HG03108 (cell line): ENCODE measurements around the gene NR1I2.

Experiments used
- ATAC-seq: cut with Tn5 transposase; IDR thresholded peaks from one replicate; pipeline ENCODE4 v1.9.1; 2021; ENCODE audit warnings: moderate library complexity; ENCODE audit not compliant: unreplicated experiment

NR1I2 gene

DNA sequence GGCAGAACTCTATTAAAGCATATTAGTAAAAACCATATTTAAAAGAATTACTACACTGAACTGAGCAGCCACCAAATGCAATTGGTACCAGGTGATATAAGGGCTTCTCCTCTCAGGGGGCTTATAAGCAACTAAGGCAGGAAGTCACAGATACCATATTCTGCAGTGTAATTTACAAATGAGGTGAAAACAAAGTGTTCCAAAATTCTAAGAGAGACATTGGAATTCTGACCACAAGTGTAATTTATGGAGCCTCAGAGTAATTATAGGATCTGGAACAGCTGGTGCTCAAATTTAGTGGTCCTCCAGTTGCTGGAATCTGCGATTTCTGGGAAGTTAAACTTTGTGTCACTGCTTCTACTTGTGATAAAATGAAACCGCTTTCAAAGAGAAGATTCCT, 3.1 kb upstream of the NR1I2 start:
- ATAC-seq, result no peak

DNA sequence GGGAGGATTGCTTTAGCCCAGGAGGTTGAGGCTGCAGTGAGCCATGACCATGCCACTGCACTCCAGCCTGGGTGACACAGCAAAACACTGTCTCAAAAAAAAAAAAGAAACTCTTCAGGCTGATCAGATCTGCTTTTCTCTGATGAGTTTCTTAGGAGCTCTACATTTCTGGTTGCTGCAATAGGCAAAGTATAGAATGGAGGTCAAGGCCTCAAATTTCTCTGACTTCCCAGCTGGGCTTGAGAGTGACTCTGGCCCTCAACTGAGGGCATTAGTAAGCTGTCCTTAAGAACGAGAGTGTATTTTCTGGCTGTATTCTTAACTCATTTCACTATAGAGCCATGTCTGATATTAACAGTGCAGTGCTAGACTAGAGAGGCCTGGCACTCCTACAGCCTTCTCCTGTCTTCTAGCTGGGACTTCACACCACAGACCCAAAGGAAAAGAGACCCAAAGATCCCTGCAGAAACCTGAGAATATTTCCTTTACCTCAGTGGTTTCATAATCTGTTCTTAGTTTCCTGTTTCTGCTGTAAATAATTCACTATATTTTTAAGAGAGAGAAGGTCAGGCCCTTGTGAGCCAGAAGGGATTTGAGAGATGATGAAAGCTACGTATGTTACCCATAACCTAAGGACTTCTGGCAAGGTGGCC, 2.0 kb upstream of the NR1I2 start:
- ATAC-seq, result peak; percentile 75

DNA sequence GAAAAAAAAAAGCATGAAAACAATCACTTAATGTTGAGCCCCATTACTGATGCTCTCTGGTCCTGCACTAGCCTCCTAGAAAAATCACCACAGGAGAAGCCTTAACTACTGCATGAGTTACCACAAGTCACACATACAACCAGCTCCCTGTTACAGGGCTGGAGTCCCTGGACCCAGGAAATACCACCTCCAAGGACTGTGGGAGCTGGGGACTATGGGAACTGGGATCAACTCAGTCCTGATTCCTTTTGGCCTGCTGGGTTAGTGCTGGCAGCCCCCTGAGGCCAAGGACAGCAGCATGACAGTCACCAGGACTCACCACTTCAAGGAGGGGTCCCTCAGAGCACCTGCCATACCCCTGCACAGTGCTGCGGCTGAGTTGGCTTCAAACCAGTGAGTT, 559 bp downstream of the NR1I2 start:
- no peak for ATAC-seq

DNA sequence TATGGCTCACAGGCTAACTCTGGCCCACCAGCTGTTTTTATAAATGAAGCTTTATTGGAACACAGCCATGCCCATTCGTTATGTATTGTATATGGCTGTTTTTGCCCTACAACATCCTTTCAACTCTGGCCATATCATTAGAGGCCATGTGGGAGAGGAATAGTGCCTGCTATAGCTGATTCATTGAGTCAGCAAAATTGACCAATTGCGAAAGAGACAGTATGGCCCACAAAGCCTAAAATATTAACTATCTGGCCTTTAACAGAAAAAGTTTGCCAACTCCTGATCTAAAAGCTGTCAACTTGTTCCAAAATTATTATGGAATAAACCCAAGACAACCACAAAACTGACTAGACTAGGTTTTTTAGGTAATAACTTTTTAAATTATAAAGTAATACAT, 1.4 kb downstream of the NR1I2 start:
- no peak for ATAC-seq

DNA sequence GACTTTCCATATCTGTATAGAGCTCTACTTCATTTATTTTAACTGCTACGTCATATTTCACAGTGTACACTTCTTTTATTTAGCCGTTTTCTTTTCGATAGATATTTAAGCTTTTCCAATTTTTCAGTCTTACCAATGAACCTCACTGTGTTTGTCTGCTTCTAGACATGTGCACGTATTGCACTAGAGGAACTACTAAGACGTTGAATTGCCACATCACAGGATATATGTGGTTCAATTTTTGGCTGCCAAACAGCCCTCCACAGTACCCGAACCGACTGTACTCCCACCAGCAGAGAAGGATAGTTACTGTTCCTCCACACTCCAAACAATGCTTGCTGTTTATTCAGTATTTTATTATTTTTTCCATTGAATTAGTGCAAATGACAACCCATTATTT, 2.0 kb downstream of the NR1I2 start:
- ATAC-seq, result no peak

DNA sequence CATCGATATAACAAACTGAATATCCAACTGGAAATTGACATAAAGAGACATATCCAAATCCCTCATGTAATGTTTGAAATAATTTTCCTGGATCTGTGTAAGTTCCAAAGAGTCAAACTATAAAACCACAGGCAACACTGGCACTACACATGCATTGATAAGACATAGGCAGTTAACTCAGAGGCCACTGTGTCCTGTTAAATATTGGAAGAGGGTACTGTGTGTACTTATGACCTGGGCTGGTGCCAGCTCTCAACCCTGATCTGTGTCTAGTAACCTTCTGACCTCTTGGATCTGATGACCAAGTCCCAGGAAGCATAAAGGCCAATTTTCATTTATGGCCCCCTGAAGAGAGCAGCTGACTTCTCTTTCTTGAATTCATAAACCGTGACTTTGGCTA, 4.5 kb downstream of the NR1I2 start:
- ATAC-seq, result no peak

DNA sequence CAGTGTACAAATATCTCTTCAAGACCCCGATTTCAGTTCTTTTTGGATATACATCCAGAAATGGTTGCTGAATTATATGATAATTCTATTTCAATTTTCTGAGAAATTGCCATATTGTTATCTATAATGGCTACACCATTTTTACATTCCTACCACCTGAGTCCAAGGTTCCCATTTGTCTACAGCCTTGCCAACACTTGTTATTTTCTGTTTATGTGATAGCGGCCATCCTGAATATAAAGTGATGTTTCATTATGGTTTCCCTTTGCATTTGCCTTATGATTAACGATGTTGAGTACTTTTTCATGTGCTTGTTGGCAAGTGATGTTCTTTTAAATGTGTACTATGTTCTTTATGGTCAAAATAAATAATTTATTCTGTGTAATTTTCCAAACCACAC, 8.5 kb downstream of the NR1I2 start:
- no peak for ATAC-seq

DNA sequence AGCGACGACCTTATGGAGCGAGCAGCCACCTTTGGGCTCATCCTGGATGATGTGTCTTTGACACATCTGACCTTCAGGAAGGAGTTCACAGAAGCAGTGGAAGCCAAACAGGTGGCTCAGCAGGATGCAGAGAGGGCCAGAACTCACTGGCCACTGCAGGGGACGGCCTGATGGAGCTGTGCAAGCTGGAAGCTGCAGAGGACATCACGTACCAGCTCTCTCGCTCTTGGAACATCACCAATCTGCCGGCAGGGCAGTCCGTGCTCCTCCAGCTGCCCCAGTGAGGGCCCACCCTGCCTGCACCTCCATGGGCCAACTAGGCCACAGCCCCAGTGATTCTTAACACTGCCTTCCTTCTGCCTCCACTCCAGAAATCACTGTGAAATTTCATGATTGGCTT, 10.4 kb downstream of the NR1I2 start:
- ATAC-seq, result no peak

DNA sequence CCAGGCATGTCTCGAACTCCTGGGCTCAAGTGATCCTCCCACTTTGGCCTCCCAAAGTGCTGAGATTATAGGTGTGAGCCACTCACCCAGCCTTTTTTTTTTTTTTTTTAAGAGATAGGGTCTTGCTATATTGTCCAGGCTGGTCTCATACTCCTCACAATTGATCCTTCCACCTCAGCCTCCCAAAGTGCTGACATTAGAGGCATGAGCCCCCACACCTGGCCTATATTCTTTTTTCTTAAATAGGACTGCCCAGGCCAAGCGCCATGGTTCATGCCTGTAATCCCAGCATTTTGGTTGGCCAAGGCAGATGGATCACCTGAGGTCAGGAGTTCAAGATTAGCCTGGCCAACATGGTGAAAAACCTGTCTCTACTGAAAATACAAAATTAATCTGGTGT, 12.5 kb downstream of the NR1I2 start:
- ATAC-seq, result no peak

DNA sequence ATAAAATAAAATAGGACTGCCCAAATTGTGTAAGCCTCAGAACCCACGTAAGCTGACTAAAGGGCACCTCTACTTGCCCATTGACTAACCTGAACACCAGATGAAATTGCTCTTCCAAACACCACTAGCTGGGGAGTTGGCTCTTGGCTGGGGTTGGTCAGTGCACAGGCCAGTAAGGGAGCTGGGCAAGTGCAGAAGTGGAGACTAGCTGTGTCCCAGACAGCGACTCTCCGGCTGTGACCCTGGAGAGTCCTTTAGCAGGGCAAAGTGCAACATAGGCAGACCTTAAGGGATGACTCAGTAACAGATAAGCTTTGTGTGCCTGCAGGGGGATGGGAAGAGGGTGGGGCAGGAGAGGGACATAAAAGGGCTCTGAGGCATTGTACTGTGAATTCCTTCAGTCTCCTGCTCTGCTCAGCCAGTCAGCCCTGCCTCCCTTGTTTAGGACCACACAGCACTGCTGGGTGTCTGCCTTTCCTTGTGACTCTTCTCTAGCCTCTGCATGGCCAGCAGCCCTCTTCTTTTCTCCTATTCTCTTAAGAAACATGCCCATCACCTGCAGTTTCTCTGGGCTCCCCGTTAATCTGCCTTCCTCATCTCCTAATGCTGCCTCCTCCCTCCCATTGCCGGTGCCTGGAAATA, 13.2 kb downstream of the NR1I2 start:
- no peak for ATAC-seq

DNA sequence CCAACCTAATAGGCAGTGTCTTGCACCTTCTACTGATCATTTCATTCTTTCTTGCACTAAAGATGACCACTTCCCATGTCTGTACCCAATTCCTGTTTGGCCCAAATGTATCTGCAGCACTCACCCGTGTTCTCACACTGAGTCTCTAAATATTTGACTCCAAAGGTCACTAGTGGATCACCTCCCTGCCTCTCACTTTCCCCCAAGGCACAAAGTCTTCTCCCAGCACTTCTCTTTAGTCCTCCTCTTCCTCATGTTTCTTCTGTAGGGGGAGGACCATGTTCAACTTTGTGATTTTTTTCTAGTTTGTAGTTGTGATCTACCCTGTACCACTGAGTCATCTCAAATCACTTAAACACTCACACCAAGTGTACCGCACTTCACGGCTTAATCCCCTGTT, 13.9 kb downstream of the NR1I2 start:
- no peak for ATAC-seq

DNA sequence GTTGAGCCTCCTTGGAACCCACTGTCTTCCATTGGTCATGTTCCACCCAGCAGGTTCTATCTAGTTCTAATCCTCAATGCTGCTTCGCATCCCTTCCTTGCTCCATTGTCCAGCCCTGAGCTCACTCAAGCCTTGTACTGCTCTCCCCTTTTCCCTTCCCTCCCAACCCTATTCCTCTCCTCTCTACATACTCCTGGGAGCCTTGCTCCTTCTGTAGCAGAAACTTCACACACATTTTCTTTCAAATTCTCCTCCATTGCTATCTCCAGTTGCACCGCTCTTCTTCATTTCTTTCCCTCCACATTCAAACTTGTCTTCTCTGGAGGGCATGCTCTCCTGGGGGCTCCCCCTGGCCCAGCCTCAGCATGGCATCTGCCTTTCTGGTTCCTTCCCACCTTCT, 14.5 kb downstream of the NR1I2 start:
- ATAC-seq, result no peak

DNA sequence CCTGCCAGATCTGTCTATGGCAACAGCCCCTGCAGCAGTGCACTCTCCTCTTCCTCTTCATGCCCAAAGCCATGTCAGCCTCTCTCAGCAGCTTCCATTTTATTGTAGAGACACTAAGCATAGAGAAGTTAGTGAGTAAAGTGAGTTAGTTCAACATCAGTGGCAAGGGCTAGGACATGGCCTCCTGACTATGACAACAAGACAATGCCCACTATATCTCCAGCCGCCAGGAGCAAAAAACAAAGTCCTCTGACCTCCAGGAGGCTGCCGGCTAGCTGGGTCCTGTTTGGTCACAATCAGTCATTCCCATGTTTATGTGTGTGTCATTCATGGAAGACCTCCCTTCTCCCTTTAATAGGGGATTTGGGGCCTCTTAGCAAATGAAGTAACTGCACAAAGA, 14.9 kb downstream of the NR1I2 start:
- no peak for ATAC-seq

DNA sequence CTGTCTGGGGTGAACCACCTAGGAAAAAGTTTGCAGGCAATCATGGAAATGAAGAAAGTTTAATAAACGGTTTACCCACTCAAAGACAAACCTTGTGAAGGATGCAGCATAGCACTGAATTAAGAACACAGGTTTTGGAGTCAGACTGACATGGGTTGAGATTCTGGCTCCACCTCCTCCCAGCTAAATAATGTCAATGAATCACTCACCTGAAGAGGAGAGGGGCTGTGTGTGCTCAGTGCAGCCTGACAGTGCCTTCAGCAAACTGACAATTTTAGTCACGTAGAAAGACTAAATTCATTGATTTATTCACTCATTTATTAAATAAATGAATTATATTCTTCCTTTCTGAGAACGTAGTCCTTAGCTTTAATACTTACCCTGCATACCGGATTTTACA, 18.9 kb downstream of the NR1I2 start:
- no peak for ATAC-seq

DNA sequence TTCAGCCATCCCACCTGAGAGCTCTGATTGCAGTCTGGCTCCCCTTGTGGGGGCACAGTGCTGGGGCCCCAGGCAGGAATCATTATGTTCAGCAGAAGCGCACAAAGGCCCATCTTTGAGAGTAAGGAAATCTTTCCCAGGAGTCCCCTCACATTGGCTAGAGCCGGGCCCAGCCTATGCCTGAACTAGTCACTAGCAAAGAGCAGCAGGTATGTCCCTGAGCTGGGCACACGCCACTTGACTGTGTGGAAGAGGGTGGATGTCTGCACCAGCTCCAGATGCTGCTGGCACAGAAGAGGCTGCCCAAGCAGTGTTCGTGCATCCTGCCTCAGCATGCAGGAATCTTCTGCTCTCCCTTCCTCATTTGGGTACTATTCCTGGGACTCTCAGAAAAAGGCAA, 26.3 kb downstream of the NR1I2 start:
- ATAC-seq, result no peak

DNA sequence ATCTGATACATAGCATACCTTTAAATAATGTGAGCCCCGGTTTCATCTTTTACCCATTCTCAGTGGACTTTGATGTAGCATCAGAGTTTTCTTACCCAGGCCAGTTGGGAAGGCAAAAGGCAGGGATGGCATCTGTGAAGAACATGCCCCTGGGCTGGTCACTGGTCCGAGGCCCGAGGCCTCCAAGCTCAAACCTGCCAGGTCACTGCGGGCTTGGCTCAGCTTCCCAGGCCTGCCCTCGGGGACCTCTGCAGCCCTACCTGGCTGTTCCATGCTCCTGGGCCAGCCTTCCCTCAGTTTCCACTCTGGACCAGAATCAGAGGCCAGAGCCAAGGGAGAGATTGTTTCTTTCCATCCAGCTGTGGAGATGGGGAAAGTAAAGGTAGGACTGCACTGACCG, 26.9 kb downstream of the NR1I2 start:
- ATAC-seq, result no peak

DNA sequence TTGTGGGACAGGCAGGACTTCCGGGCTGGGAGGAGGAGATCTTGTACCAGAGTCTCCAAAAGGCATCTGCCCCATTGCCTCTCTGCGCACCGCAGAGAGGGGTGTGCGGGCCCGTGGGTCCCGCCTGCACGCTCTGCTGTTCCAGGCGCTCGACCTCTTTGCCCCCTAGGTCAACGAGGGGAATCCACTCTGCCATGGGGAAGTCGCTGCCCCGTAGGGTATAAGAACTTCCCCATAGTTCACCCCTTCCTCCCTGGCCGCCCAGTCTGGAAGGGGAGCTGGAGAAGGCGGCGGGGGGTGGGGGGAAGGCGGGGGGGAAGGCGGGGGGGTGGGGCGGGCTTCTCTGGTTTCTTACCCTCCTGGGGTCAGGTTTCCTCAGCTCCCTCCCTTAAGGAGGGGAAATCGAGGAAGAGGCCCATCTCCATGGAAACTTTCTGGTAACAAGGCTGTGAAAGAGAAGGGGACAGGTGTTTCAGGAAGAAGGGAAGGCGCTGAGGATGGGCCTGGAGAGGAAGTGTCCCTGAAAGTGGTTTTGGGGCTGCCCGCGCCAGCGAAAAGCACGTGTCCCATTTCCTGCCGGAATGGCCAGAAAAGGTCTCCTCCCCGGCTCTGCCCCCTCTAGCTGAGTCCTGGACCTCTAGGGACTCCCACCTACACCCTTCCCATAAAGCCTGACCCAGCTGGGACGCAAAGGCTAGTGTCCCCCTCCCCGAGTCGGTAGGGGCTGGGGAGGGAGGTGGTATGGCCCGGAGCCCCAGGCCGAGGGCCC, 27.5 kb downstream of the NR1I2 start:
- ATAC-seq, result peak; percentile 35

DNA sequence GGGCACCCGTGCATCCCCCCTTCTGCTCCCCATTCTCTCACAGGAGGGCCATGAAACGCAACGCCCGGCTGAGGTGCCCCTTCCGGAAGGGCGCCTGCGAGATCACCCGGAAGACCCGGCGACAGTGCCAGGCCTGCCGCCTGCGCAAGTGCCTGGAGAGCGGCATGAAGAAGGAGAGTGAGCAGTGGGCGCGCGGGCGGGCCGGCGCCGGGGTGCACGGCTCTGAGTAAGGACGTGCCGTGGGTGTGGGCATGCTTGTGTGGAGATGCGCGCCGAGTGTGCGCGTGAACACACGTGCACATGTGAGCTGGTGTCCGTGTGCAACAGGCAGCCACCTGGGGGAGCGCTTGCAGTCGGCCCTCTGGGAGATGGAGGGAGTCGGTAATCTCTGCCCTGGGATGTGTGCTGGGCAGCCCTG, 28.1 kb downstream of the NR1I2 start:
- ATAC-seq, result peak; percentile 68

DNA sequence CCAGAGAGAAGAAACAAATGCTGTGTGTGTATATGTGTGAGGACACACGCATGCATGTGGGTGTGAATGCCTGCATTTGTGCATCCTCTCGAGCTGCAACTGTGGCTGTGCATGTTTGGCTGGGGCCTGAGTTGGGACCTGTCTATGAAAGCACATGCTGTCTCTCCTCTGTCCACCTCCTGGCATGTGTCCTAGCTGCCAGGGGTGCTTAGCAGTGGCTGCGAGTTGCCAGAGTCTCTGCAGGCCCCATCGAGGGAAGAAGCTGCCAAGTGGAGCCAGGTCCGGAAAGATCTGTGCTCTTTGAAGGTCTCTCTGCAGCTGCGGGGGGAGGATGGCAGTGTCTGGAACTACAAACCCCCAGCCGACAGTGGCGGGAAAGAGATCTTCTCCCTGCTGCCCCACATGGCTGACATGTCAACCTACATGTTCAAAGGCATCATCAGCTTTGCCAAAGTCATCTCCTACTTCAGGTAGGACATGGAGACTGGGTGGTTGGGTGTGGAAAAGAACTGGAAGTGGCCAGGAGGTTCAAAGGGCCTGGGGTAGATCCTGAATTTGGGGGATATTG, 30.7 kb downstream of the NR1I2 start:
- no peak for ATAC-seq

DNA sequence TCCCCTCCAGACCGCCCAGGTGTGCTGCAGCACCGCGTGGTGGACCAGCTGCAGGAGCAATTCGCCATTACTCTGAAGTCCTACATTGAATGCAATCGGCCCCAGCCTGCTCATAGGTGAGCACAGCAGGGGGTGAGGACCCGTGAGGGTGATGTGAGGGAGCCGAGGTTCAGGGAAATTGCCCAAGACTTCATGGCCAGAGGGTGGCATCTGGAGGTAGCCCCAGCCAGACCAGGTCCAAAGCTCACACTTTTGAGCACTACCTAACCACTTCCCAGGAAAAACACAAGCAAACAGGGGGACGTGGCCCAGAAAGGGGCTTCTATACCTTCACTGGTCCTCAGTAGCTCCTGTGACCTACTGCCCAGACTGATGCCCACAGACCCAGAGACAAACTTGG, 33.8 kb downstream of the NR1I2 start:
- ATAC-seq, result no peak

DNA sequence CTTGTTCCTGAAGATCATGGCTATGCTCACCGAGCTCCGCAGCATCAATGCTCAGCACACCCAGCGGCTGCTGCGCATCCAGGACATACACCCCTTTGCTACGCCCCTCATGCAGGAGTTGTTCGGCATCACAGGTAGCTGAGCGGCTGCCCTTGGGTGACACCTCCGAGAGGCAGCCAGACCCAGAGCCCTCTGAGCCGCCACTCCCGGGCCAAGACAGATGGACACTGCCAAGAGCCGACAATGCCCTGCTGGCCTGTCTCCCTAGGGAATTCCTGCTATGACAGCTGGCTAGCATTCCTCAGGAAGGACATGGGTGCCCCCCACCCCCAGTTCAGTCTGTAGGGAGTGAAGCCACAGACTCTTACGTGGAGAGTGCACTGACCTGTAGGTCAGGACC, 35.2 kb downstream of the NR1I2 start:
- ATAC-seq, result no peak
